Measurements from ENCODE around the gene SEMA3F.

GRCh38 chr3:50221051-50221410 lies 65.9 kb downstream of the SEMA3F start:
- TF ChIP-seq CTCF (IDR thresholded peaks at IDR 0.05; ENCODE audit: extremely low read depth in 1 of 2, insufficient read depth in 1 of 2, low read depth in 1 of 2, low read length in 2 of 2) (no peak), POLR2AphosphoS5 (IDR thresholded peaks at IDR 0.05; ENCODE audit: insufficient read depth, low read depth, low read length) (no peak), GATA2 (IDR thresholded peaks at IDR 0.05; ENCODE audit: insufficient read depth, insufficient read length, low read depth, low read length) (no peak), POLR2A (IDR thresholded peaks at IDR 0.05; ENCODE audit: low read depth, low read length) (no peak), EZH2 (IDR thresholded peaks at IDR 0.05; ENCODE audit: borderline replicate concordance, low read depth, low read length, severe bottlenecking) (no peak), MAX (IDR thresholded peaks at IDR 0.05; ENCODE audit: insufficient read depth, insufficient read length) (no peak)

Data from endothelial cell of umbilical vein (primary cell).